Stimulated activated CD8-positive, alpha-beta memory T cell treated with anti-CD3 and anti-CD28 coated beads, Interleukin-15, amount 100 ng/mL, for 24 hours (primary cell): Measurements from ENCODE around the gene OR5K2.

Source experiments
- DNase-seq: peaks from one replicate; pipeline ENCODE4 v3.0.0-alpha.2; 2020; ENCODE audit warnings: low read depth

Gene OR5K2

GRCh38 chr3:98522544-98523281 is 25.2 kb downstream of the OR5K2 start, which contains the start of gene CLDND1:
Gene CLDND1, minus strand, starts transcription at chr3:98522902. Its CDS starts 1,478 bp downstream, at chr3:98521424.
- peak; percentile 83 for DNase-seq

DNA sequence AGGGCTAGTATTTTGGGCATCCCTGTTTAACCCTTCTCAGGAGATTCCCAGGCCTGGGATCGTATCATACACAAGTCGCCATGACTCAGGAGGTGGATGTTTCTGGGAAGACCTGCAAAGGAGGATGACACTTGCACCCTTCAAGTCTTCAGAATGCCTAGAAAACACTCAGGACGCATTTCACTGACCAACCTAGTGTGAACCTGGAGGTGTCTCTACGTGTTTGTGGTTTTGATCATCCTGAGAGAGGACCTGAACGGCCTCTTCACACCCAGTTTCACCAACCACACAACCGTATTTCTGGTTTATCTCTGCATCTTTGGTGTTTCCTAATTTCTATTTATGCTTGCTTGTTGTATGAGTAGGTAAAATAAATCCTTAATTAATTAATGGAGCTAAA is 28.0 kb downstream of the OR5K2 start:
- no peak for DNase-seq

DNA sequence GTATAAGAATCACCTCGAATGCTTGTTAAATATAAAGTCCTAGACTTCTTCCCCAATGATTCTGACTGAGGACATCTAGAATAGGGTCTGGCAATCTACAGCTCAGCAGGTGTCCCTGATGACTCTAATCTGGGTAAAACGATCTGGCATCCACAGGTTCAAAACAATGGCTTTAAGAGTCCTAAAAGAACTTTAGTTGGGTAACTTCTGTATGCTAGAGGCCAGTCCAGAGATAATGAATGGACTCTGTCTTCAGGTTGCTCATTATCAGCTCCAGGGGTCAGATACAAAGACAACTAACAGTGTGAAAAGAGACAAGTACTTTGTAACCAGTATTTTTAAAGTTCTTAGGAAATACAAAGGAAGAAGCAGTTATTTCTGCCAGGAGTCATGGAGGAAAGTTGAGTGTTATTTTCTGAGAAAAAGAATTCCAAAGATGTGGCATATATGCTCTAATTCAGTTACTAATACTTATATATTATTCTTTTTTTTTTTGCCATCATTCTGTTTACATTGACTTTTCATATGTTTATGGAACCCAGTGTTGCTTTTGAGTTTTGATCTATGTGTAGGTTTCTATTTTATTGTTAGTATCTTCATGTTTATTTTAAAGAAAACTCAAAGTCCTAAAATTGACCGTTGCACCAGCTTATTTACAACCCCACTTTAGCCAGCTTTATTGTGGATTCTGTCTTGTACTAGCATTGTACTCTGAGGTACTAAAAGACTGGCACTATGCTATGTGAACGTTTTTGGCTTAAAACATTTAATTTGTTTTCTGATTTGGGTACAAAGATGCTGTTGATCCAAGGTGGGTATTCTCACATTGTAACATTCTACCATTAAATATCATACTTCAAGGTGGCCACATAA is 31.2 kb downstream of the OR5K2 start:
- DNase-seq: no peak

DNA sequence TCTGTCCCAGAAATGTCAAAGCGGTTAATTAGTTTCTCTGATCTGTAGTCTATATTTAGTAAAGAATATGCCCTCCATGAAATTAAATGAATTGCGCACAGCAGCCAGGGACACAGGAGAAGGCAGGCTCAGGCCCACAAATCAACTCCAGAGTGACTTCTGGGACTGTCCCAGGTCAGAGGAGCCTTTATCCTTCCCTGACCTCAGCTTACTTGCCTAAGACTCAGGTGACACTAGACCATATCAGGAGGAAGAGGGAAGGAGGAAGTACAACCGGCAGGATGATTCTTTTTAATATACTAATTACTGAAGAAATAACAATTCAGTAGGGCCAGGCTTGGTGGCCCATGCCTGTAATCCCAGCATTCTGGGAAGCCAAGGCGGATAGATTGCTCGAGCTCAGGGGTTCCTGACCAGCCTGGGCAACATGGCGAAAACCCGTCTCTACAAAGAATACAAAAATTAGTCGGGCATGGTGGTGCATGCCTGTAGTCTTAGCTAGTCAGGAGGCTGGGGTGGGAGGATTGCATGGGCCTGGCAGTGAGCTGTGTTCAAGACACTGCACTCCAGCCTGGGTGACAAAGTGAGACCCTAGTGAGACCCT is 32.5 kb downstream of the OR5K2 start:
- no peak for DNase-seq

DNA sequence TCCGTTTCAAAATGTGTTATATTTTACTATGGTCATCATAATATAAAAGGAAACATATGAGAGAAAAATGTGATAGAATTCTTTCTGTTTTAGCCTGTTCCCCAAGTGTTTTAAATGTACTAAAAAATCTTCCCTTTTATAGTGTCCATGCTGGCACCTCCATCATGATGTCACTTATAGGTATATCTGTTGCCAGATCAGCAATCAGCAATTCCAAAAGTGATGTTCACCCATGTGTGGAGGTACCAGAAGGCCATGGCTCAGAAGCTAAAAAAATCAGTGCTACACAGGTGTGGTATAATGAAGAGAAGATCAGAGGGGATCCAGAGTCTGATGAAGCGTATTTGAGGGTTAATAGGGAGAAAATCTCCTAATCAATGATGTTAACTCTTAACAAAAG is 33.2 kb downstream of the OR5K2 start:
- no peak for DNase-seq

GRCh38 chr3:98531622-98532274 is 34.3 kb downstream of the OR5K2 start, which contains the start of gene GPR15:
Gene GPR15, plus strand, starts transcription at chr3:98531978. Its CDS starts 56 bp downstream, at chr3:98532034.
- no peak for DNase-seq

DNA sequence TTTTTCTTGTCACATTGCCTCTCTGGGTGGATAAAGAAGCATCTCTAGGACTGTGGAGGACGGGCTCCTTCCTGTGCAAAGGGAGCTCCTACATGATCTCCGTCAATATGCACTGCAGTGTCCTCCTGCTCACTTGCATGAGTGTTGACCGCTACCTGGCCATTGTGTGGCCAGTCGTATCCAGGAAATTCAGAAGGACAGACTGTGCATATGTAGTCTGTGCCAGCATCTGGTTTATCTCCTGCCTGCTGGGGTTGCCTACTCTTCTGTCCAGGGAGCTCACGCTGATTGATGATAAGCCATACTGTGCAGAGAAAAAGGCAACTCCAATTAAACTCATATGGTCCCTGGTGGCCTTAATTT is 34.8 kb downstream of the OR5K2 start:
- DNase-seq: no peak

DNA sequence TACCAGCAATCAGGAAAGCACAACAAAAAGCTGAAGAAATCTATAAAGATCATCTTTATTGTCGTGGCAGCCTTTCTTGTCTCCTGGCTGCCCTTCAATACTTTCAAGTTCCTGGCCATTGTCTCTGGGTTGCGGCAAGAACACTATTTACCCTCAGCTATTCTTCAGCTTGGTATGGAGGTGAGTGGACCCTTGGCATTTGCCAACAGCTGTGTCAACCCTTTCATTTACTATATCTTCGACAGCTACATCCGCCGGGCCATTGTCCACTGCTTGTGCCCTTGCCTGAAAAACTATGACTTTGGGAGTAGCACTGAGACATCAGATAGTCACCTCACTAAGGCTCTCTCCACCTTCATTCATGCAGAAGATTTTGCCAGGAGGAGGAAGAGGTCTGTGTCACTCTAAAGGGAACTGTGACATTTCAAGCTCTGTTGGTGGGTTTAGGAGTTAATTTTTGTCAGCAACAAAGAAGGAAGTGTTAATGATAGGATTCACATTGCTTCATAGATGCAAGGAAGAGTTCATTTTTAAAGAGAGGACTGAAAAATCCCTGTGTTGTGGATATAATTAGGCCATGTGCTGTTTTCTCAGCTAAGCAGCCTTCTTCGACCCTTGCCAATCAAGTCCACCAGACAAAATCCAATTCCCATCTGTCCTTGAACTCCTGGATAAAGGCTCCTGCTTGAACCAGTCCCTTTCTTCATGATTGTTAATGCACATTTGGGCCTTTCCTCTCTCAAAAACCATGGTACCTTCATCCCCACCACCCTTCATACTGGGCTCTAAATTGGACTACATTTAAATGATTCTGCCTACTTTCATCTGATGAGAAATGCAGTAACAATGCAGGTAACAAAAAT is 35.5 kb downstream of the OR5K2 start:
- DNase-seq: no peak

GRCh38 chr3:98534168-98534567 is 36.7 kb downstream of the OR5K2 start:
- DNase-seq: no peak

GRCh38 chr3:98534734-98535133 is 37.3 kb downstream of the OR5K2 start:
- DNase-seq: no peak

DNA sequence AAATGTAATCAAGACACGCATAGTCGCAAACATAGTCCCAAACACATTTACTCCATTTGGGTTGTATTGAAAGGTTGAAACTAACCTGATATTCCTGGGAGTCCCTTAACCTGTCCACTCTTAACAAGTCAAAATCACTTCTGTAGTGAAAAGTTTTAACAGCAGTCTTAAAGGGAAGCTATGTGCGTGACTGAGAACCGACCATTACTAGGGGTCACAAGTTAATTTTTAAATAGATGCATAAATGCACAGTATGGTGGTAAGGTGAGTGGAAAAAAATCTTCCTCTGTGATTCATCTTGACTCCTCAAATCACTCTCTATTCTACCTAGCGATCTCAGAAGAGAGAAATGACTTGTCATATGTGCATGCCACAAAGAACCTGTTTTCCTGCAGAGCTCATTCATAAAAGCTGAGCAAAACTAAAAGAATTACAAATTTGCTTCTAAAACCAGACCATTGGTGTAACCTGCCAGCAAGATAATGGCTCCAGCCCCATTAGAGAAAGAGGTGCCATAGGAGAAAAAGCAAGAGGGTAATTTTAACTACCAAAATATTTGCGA is 39.1 kb downstream of the OR5K2 start:
- no peak for DNase-seq

DNA sequence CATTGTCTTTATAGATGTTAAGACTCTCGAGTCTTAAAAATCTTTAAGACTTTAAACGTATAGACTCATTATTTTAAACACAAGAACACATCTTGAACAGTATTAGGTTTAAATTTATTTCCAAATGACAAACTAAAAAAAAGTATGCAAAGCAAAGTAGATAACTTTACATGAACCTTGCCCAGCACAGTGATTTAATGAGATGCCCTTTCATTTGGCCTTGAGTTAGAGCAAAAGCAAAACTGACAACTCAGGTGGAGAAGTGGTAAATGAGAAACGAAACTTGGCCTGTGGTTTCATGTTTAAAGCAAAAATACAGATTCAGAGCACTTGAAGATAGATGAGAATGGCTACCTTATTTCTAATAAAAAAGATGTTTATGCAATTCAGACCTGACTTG is 42.9 kb downstream of the OR5K2 start:
- no peak for DNase-seq

- no peak for DNase-seq
Observed at GRCh38 chr3:98541695-98542094, 44.2 kb downstream of the OR5K2 start.

DNA sequence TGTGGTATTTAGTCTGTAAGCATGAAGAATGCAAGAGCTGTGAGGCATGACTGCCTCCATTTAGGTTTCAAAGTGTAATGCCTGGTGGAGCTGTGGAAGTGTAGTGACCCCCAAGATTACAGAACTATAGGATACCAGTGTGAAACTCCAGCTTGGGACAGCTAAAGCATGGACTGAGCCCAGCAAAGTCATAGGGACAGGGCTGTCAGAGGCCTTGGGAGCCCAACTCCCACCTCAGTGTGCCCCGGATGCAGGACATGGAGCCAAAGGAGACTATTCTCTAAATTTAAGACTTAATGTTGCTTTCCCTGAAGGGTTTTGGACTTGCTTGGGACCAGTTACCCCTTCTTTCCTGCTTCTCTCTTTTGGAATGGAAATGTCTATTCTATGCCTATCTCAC is 45.1 kb downstream of the OR5K2 start:
- DNase-seq: no peak

DNA sequence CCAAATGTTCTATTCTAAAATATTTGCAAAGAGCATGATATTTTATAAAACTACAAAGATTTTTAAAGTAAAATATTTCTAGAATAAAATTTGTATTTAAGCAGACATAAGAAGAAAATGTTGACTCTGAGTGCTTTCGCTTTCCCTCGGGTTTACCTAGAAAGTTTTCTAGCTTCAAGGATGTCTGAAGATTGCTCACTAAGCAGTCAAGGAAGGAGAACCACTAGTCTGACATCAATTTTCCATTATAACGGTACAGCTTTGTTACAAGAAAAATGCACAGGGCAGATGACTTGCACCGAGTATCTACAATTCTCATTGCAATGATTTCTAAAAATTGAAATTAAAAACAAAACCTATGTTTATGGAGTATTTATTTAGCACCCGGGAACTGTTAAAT is 48.5 kb downstream of the OR5K2 start:
- no peak for DNase-seq
